ENCODE results near the gene SLC8B1. TPM values are rescaled to one million over a fixed set of nuclear protein-coding genes. Genes with fewer than 3 reads are reported as not detected.

The SLC8B1 gene
- total RNA-seq, 1 donor from 2014 or later, result 42.2 TPM

DNA sequence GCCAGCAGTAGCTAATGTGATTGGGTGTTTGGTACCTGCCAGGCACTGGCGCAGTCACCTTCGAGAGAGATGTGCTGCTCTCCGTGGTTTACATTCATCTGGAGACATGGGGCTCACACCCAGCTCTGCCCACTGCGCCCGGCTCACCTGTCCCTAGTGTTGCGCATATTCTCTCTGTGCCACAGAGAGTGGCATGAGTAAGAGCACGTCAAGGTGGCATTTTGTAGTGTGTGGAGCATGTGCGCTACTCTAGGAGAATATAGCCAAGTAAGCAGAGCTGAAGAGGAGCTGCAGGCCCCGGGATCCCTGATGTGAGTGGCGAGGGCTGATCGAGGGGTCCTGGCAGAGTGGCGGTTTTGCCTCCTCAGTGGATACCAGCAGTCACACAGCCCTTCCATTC is 66.8 kb downstream of the SLC8B1 start:
- Histone ChIP-seq H3K4me3 (no peak overlapping the region), H3K27ac (no peak overlapping the region), H3K27me3 (no peaks in the 10 kb centered on the region), H3K9me3 (no peaks in the 10 kb centered on the region), H3K4me1 (peaks cover 23% of the 10 kb centered on the region), H3K36me3 (peaks cover 0 to 45% of the 10 kb centered on the region in 2 donors)
- no peak for DNase-seq (ENCODE audit: extremely low spot score in 2 of 2)
- TF ChIP-seq POLR2A (IDR thresholded peaks at IDR 0.05) (no peak), POLR2AphosphoS5 (IDR thresholded peaks at IDR 0.05; ENCODE audit: insufficient read depth in 1 of 2, low read depth in 1 of 2) (no peak)
- TF ChIP-seq, protein P1, sequence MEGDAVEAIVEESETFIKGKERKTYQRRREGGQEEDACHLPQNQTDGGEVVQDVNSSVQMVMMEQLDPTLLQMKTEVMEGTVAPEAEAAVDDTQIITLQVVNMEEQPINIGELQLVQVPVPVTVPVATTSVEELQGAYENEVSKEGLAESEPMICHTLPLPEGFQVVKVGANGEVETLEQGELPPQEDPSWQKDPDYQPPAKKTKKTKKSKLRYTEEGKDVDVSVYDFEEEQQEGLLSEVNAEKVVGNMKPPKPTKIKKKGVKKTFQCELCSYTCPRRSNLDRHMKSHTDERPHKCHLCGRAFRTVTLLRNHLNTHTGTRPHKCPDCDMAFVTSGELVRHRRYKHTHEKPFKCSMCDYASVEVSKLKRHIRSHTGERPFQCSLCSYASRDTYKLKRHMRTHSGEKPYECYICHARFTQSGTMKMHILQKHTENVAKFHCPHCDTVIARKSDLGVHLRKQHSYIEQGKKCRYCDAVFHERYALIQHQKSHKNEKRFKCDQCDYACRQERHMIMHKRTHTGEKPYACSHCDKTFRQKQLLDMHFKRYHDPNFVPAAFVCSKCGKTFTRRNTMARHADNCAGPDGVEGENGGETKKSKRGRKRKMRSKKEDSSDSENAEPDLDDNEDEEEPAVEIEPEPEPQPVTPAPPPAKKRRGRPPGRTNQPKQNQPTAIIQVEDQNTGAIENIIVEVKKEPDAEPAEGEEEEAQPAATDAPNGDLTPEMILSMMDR (IDR thresholded peaks at IDR 0.05), result no peak
- intact Hi-C loops (cut with DNase I), result no loop called here

DNA sequence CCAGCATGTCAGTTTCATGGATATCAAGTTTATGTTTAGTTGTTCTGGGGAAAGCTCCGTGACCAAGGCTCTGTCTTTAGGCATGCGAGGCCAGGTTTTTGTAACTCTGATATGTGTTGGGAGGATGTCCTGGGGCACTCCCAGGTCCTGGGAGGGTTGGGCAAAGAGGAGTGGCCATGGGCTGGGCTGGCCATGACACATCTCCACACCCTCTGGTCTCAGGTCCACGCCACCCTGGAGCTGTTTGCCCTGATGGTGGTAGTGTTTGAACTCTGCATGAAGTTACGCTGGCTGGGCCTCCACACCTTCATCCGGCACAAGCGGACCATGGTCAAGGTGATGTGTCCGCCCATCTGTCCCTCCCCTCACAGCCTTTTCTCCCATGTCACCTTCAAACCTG is 67.3 kb downstream of the SLC8B1 start:
- no peak for TF ChIP-seq POLR2A (IDR thresholded peaks at IDR 0.05)
- no peak for TF ChIP-seq POLR2AphosphoS5 (IDR thresholded peaks at IDR 0.05; ENCODE audit: insufficient read depth in 1 of 2, low read depth in 1 of 2)
- TF ChIP-seq, protein P1 (IDR thresholded peaks at IDR 0.05), result no peak
- no peak overlapping the region for H3K4me3 ChIP-seq
- H3K27ac ChIP-seq, result no peak overlapping the region
- no peaks in the 10 kb centered on the region for H3K27me3 ChIP-seq
- no peak for DNase-seq (ENCODE audit: extremely low spot score in 2 of 2)
- intact Hi-C loops (cut with DNase I), result no loop called here
- peaks cover 18% of the 10 kb centered on the region for H3K4me1 ChIP-seq
- H3K9me3 ChIP-seq, result no peaks in the 10 kb centered on the region
- H3K36me3 ChIP-seq, result peaks cover 0 to 42% of the 10 kb centered on the region in 2 donors

DNA sequence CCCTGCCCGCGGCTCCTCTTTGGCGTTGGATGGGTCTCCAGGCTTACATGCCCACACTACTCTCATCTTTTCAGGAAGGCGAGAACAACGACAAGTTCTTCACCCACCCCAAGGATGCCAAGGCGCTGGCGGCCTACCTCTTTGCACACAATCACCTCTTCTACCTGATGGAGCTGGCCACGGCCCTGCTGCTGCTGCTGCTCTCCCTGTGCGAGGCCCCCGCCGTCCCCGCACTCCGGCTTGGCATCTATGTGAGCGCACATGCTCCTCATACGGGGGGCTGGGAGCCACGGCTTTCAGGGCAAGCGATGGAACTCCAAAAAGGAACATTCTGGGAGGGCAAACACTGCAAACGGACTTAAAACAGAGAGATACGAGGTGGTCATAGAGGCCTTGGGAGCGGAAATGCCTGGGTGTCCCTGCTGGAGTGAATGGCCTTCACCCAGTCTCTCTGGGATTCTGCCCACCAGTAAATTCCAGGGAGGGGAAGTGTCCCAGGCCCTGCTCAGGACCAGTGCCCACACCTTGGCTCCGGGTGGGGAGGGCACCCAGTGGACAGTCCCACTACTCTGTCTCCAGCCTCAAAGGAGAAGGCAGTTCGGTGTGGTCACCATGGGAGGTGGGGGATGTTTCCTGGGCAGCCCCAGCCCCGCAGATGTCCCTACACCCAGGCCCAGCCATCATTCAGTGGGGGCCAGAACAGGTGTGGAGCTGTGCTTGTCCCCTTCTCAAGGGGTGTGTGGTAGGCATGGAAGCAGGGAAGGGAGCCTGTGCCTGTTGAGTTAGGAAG is 68.6 kb downstream of the SLC8B1 start:
- H3K27ac ChIP-seq, result no peak overlapping the region
- intact Hi-C loops (cut with DNase I), result no loop called here
- peaks cover 22% of the 10 kb centered on the region for H3K4me1 ChIP-seq
- no peak overlapping the region for H3K4me3 ChIP-seq
- TF ChIP-seq, protein P1 (IDR thresholded peaks at IDR 0.05), result no peak
- TF ChIP-seq POLR2A (IDR thresholded peaks at IDR 0.05) (no peak), POLR2AphosphoS5 (IDR thresholded peaks at IDR 0.05; ENCODE audit: insufficient read depth in 1 of 2, low read depth in 1 of 2) (no peak)
- no peaks in the 10 kb centered on the region for H3K9me3 ChIP-seq
- no peaks in the 10 kb centered on the region for H3K27me3 ChIP-seq
- no peak for DNase-seq (ENCODE audit: extremely low spot score in 2 of 2)
- peaks cover 0 to 42% of the 10 kb centered on the region in 2 donors for H3K36me3 ChIP-seq

DNA sequence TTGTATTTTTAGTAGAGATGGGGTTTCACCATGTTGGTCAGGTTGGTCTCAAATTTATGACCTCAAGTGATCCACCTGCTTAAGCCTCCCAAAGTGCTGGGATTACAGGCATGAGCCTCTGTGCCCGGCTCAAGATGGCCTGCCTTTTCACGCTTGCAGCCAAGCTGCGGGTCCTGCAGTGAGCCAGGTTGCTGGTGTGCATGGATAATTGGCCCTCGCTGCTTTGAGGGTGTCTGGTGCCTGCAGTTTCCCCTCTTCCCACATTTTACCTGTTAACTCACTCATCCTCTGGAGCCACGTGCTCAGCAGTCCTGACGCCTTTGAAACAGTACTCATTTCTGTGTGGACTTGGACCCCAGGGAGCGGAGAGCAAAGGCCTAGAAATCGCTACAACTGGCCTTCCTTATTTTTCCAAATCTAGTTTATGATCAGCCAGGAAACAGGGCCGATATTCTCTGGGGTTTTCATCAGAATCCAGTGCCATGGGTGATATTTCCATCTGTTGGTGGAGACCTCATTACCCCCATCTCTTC is 71.4 kb downstream of the SLC8B1 start:
- Histone ChIP-seq H3K27me3 (no peaks in the 10 kb centered on the region), H3K9me3 (no peaks in the 10 kb centered on the region), H3K4me3 (no peak overlapping the region), H3K27ac (peak overlapping the region; percentile 8), H3K36me3 (peaks cover 0 to 24% of the 10 kb centered on the region in 2 donors), H3K4me1 (peaks cover 37% of the 10 kb centered on the region)
- DNase-seq (ENCODE audit: extremely low spot score in 2 of 2), result peak in 1 of 2 donors; percentile 49
- no peak for TF ChIP-seq POLR2A (IDR thresholded peaks at IDR 0.05)
- TF ChIP-seq POLR2AphosphoS5 (IDR thresholded peaks at IDR 0.05; ENCODE audit: insufficient read depth in 1 of 2, low read depth in 1 of 2), result no peak
- TF ChIP-seq, protein P1 (IDR thresholded peaks at IDR 0.05), result no peak
- intact Hi-C loops (cut with DNase I), result no loop called here

DNA sequence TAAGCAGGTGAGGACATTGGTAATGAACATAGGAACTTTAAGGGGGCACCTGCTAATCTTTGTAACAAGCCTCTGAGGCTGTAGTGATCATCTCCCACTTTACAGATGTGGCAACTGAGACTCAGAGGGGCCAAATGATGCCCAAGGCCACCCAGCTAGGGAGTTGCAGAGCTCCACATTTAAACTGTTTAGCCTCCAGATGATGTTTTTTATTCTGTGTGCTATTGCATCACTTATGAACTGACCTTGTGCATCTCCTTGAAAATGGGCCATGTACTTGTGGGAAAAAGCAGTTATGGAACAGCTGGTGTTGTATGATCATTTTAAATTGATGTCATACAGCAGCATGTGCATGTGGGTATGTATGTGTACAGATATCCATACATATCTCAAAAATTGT is 72.2 kb downstream of the SLC8B1 start:
- intact Hi-C loops (cut with DNase I), result no loop called here
- Histone ChIP-seq H3K27me3 (no peaks in the 10 kb centered on the region), H3K36me3 (peaks cover 0 to 17% of the 10 kb centered on the region in 2 donors), H3K27ac (peak overlapping the region; percentile 17), H3K4me1 (peaks cover 44% of the 10 kb centered on the region), H3K4me3 (no peak overlapping the region), H3K9me3 (no peaks in the 10 kb centered on the region)
- TF ChIP-seq POLR2AphosphoS5 (IDR thresholded peaks at IDR 0.05; ENCODE audit: insufficient read depth in 1 of 2, low read depth in 1 of 2) (no peak), POLR2A (IDR thresholded peaks at IDR 0.05) (no peak)
- TF ChIP-seq, protein P1 (IDR thresholded peaks at IDR 0.05), result no peak
- no peak for DNase-seq (ENCODE audit: extremely low spot score in 2 of 2)

Measured in vagina (tissue), 2 donors.